Measurements from ENCODE around the gene ITGA3. TPM values are rescaled to one million over a fixed set of nuclear protein-coding genes. Genes with fewer than 3 reads are reported as not detected.

ITGA3 gene
- total RNA-seq, 1 donor from 2014 or later: 9.8 TPM

DNA sequence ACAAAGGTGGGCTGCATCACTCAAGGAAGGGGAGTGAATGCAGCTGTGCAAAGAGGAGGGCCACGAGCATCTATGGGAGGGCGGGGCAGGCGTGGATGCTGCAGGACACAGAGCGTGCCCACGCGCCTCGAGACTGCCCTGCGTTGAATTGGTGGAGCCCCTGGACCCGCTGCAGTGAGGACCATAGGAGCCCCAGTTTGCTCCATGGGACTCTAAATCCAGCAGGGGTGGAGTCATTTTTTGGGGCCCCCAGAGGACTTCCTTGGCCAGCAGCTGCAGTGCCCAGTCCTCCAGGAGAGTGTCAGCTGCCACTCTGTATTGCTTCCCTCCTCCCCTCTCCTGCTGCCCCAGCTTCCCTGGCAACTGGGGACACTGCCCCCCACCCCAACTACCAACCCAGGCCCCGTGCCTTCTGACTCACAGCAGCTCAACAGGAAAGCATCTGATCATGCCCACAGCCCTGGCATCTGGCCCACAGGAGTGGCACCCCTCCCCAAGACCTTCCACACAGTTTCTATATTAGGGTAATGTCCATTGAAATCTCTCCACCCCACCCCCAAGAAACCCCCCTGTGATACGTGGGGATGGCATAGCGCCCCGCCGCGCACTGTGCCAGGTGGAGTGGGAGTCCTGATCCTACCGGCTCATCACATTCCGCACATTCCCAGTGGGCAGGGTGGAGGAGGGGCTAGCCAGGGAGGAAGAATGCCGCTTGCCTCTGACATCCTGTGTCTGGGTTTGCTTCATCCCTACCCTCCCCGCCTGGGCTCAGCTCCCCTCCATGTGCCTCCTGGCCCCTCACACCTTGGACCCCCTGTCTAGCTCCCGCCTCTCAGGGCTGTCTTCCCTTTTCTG, 27.8 kb upstream of the ITGA3 start:
- intact Hi-C loops (cut with micrococcal nuclease): loop anchor here (1.0 to 10.0 kb wide), 4 partner anchors 21 to 137 kb away; partner anchors contain the start of genes ITGA3 and SGCA
- ChIA-PET POLR2A (no interaction called here), CTCF (interaction anchor here (0.7 to 9.0 kb wide), 4 partner anchors 28 to 269 kb away, joined by 3 to 72 read pairs (median 3); partner anchors contain the start of gene ITGA3)
- TF ChIP-seq, protein P1, sequence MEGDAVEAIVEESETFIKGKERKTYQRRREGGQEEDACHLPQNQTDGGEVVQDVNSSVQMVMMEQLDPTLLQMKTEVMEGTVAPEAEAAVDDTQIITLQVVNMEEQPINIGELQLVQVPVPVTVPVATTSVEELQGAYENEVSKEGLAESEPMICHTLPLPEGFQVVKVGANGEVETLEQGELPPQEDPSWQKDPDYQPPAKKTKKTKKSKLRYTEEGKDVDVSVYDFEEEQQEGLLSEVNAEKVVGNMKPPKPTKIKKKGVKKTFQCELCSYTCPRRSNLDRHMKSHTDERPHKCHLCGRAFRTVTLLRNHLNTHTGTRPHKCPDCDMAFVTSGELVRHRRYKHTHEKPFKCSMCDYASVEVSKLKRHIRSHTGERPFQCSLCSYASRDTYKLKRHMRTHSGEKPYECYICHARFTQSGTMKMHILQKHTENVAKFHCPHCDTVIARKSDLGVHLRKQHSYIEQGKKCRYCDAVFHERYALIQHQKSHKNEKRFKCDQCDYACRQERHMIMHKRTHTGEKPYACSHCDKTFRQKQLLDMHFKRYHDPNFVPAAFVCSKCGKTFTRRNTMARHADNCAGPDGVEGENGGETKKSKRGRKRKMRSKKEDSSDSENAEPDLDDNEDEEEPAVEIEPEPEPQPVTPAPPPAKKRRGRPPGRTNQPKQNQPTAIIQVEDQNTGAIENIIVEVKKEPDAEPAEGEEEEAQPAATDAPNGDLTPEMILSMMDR (IDR thresholded peaks at IDR 0.05): no peak
- ATAC-seq (ENCODE audit: low read depth) (no peak), DNase-seq (no peak)
- H3K9me3 Mint-ChIP-seq: no peaks in the 10 kb centered on the region
- no peak overlapping the region for H3K27ac Mint-ChIP-seq
- H3K4me3 Mint-ChIP-seq: no peak overlapping the region
- H3K36me3 Mint-ChIP-seq (ENCODE audit: low read depth): no peaks in the 10 kb centered on the region
- peaks cover 25% of the 10 kb centered on the region for H3K27me3 Mint-ChIP-seq
- H3K4me1 Mint-ChIP-seq: peaks cover 9% of the 10 kb centered on the region

DNA sequence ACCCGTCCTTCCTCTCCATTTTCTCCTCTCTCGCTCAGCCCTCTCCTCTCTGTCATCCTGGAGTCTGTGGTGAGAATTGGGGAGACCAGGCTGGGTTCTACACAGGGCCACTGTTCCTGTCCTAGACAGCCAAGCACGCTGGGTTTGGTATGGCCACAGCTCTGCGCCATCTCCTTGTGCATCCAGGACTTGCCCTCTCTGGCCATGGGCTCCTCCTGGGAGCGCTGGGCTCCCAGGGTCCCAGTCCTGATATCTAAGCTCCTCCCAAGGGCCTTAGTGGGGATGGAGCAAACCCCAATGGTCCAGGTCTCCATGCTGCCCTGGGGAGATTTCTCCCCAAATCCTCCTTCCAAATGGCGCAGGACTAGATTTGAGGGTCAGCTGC, 27.2 kb upstream of the ITGA3 start:
- intact Hi-C loops (cut with micrococcal nuclease): loop anchor here (10.0 kb wide), 1 partner anchor 136 kb away; the partner anchor contains the start of gene SGCA
- Mint-ChIP-seq H3K36me3 (ENCODE audit: low read depth) (no peaks in the 10 kb centered on the region), H3K9me3 (no peaks in the 10 kb centered on the region), H3K4me1 (peaks cover 9% of the 10 kb centered on the region), H3K27ac (no peak overlapping the region), H3K4me3 (no peak overlapping the region), H3K27me3 (peaks cover 27% of the 10 kb centered on the region)
- ChIA-PET POLR2A (no interaction called here), CTCF (interaction anchor here (1.0 to 9.0 kb wide), 3 partner anchors 59 to 268 kb away, joined by 3 to 72 read pairs (median 3); no protein-coding TSS in a partner anchor)
- TF ChIP-seq, protein P1 (IDR thresholded peaks at IDR 0.05): no peak
- ATAC-seq (ENCODE audit: low read depth) (no peak), DNase-seq (no peak)

DNA sequence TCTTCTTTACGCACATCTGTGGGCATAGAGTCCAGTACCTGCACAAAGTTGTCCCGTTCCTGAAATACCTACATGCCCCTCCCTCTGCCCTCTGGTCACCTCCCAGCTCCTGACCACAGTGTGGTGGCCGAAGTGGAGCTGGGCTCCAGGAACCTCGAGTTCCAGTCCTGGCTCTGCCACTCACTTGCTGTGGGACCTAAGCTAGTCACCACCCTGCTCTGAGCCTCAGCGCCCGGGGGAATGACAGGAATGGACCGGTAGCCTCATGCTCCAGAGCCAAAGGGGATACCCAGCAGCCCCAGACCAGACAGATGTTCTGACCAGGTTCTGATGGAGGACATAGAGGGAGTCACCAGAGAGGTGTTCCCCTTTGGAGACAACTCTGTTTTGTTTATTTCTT, 26.7 kb upstream of the ITGA3 start:
- no peak overlapping the region for H3K27ac Mint-ChIP-seq
- H3K27me3 Mint-ChIP-seq: peaks cover 27% of the 10 kb centered on the region
- H3K9me3 Mint-ChIP-seq: no peaks in the 10 kb centered on the region
- POLR2A ChIA-PET: no interaction called here
- peaks cover 9% of the 10 kb centered on the region for H3K4me1 Mint-ChIP-seq
- no peak for ATAC-seq (ENCODE audit: low read depth)
- no peak for DNase-seq
- TF ChIP-seq, protein P1 (IDR thresholded peaks at IDR 0.05): no peak
- no peaks in the 10 kb centered on the region for H3K36me3 Mint-ChIP-seq (ENCODE audit: low read depth)
- no peak overlapping the region for H3K4me3 Mint-ChIP-seq
- intact Hi-C loops (cut with micrococcal nuclease): loop anchor here (10.0 kb wide), 1 partner anchor 136 kb away; the partner anchor contains the start of gene SGCA
- CTCF ChIA-PET: interaction anchor here (1.0 to 9.0 kb wide), 3 partner anchors 58 to 268 kb away, joined by 3 to 72 read pairs (median 3); no protein-coding TSS in a partner anchor

DNA sequence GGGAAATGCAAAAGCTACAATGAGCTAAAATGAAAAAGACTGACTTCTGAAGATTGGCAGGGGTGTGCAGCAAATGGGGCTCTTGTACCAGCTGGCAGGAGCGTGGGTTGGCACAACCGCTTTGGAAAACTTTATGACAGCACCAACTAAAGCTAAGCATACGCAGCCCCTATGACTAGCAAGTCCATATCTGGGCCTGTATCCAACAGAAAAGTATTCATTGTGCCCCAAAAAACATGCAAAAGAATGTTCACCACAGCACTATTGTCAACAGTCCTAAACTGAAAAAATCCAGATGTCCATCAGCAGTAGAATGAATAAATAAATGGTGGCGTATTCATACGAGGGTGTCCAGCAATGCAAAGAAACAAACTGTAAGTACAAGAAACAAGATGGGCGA, 22.6 kb upstream of the ITGA3 start:
- Mint-ChIP-seq H3K4me1 (peaks cover 2% of the 10 kb centered on the region), H3K9me3 (no peaks in the 10 kb centered on the region), H3K4me3 (no peak overlapping the region), H3K27ac (no peak overlapping the region), H3K36me3 (ENCODE audit: low read depth) (no peaks in the 10 kb centered on the region), H3K27me3 (peaks cover 25% of the 10 kb centered on the region)
- POLR2A ChIA-PET: no interaction called here
- no peak for ATAC-seq (ENCODE audit: low read depth)
- intact Hi-C loops (cut with micrococcal nuclease): no loop called here
- DNase-seq: no peak
- TF ChIP-seq, protein P1 (IDR thresholded peaks at IDR 0.05): no peak
- CTCF ChIA-PET: interaction anchor here (0.8 to 9.0 kb wide), 2 partner anchors 54 to 61 kb away, joined by 3 to 72 read pairs; no protein-coding TSS in a partner anchor

Measured in activated B cell treated with CpG ODN at 0.5 μM for 24 hours (primary cell).